PC-3 (cell line): ENCODE data around the gene PDS5A. TPM values are rescaled to one million over a fixed set of nuclear protein-coding genes. Genes with fewer than 3 reads are reported as not detected.
"Not testable (repeated sequence)": the region's sequence is repeated elsewhere in the genome, so short reads cannot be mapped to it uniquely, and the experiment has no call there.

Source experiments
- ATAC-seq: fragments of 200-7000 bp; cut with Tn5 transposase; 2 replicates; pipeline ENCODE4 v1.9.1; 2020; ENCODE audit warnings: mild to moderate bottlenecking, moderate library complexity
- BruUV-seq: library from RNA; stranded (reverse); fragments of 400-500 nt; replicated peaks from 2 replicates; lab custom pipeline; 2021; lab: Mats Ljungman, UMichigan
- CTCF ChIA-PET: fragments of 300-600 bp; sonication (Branson Sonifier 250); formaldehyde crosslinking; loops from one replicate; lab custom pipeline; 2022; ENCODE audit warnings: antibody characterized with exemption; lab: Charles Lee
- POLR2A ChIA-PET: fragments of 300-600 bp; sonication (Branson Sonifier 250); formaldehyde crosslinking; loops from one replicate; lab custom pipeline; 2022; ENCODE audit warnings: antibody characterized with exemption; ENCODE audit not compliant: unreplicated experiment; lab: Charles Lee
- DNase-seq: peaks from one replicate; pipeline ENCODE4 v3.0.0-alpha.2; 2015
- H2AFZ ChIP-seq: fragments of 300-600 bp; sonication (generic); 2 replicates; pipeline ENCODE4 v1.6.0; 2016; ENCODE audit warnings: antibody characterized with exemption, low read length
- H3F3A ChIP-seq: fragments of 300-600 bp; sonication (generic); one replicate; pipeline ENCODE4 v1.6.0; 2017; ENCODE audit warnings: antibody characterized with exemption, low read length, control low read depth, mild to moderate bottlenecking; ENCODE audit not compliant: unreplicated experiment
- H3K27ac ChIP-seq: fragments of 300-600 bp; sonication (generic); 2 replicates; pipeline ENCODE4 v1.5.1; 2016; ENCODE audit warnings: mild to moderate bottlenecking, low read length
- H3K27me3 ChIP-seq: fragments of 300-600 bp; sonication (generic); 2 replicates; pipeline ENCODE4 v1.6.1; 2016; ENCODE audit warnings: low read length, mixed read lengths
- H3K36me3 ChIP-seq: fragments of 300-600 bp; sonication (generic); 2 replicates; pipeline ENCODE4 v1.6.1; 2016; ENCODE audit warnings: low read depth, mixed run types, low read length, mixed read lengths
- H3K4me1 ChIP-seq: fragments of 300-600 bp; sonication (generic); 2 replicates; pipeline ENCODE4 v1.5.1; 2016; ENCODE audit warnings: low read length; ENCODE audit not compliant: insufficient read depth
- H3K4me2 ChIP-seq: fragments of 300-600 bp; sonication (generic); 2 replicates; pipeline ENCODE4 v1.6.0; 2016; ENCODE audit warnings: low read length
- H3K4me3 ChIP-seq: fragments of 300-600 bp; sonication (generic); 2 replicates; pipeline ENCODE4 v1.5.1; 2016; ENCODE audit warnings: mild to moderate bottlenecking, low read length, mixed read lengths
- H3K79me2 ChIP-seq: fragments of 300-600 bp; sonication (generic); 2 replicates; pipeline ENCODE4 v1.6.1; 2017; ENCODE audit warnings: low read length, mixed read lengths
- H3K9ac ChIP-seq: fragments of 300-600 bp; sonication (generic); 2 replicates; pipeline ENCODE4 v1.6.0; 2016; ENCODE audit warnings: mild to moderate bottlenecking, low read length
- H3K9me2 ChIP-seq: fragments of 300-600 bp; sonication (generic); replicated peaks from 2 replicates; pipeline ENCODE4 v1.6.1; 2016; ENCODE audit warnings: mixed run types, low read length, mixed read lengths
- H3K9me3 ChIP-seq: fragments of 300-600 bp; sonication (generic); 2 replicates; pipeline ENCODE4 v1.6.1; 2016; ENCODE audit warnings: low read length, mixed read lengths
- H4K20me1 ChIP-seq: fragments of 300-600 bp; sonication (generic); 2 replicates; pipeline ENCODE4 v1.6.1; 2016; ENCODE audit warnings: low read length, mixed read lengths
- CTCF ChIP-seq: fragments of 300-600 bp; sonication (generic); conservative IDR thresholded peaks from 2 replicates; pipeline ENCODE4 v1.5.1; 2017; ENCODE audit warnings: antibody characterized with exemption, low read depth, mild to moderate bottlenecking, low read length
- EZH2 ChIP-seq: fragments of 300-600 bp; sonication (generic); IDR thresholded peaks from one replicate; pipeline ENCODE4 v1.6.1; 2017; ENCODE audit warnings: antibody characterized with exemption, mild to moderate bottlenecking, low read length; ENCODE audit not compliant: unreplicated experiment
- EZH2phosphoT487 ChIP-seq: fragments of 300-600 bp; sonication (generic); IDR thresholded peaks from 2 replicates; pipeline ENCODE4 v1.6.1; 2018; ENCODE audit warnings: mild to moderate bottlenecking, antibody characterized with exemption, low read length, borderline replicate concordance
- intact Hi-C: fragments of 100-400 bp; cut with micrococcal nuclease; formaldehyde crosslinking; loops from 2 replicates; pipeline ENCODE4 v1.9.0; 2023
- total RNA-seq: library from RNA; depleted of rRNA; stranded (reverse); fragments of >200 nt; gene quantifications from 2 replicates; pipeline ENCODE4 v1.2.3, GENCODE V29; 2014

PDS5A gene
- total RNA-seq, 1 experiment from 2014 or later: 39.9 TPM

GRCh38 chr4:39820186-39820585, 157.5 kb downstream of the PDS5A start:
- ChIA-PET POLR2A (no interaction called here), CTCF (no interaction called here)
- H3F3A ChIP-seq: no peaks in the 10 kb centered on the region
- no peaks in the 10 kb centered on the region for H3K9me3 ChIP-seq
- H3K79me2 ChIP-seq: no peaks in the 10 kb centered on the region
- no peak overlapping the region for H3K9ac ChIP-seq
- H3K4me3 ChIP-seq: no peak overlapping the region
- intact Hi-C loops: loop anchor here (10.0 kb wide), 1 partner anchor 125 kb away; the partner anchor contains the start of gene UBE2K
- H3K36me3 ChIP-seq: peaks cover 6% of the 10 kb centered on the region; the same call in 1 of the 2 replicates
- H4K20me1 ChIP-seq: no peaks in the 10 kb centered on the region
- no peak overlapping the region for H3K27ac ChIP-seq
- H2AFZ ChIP-seq: no peak overlapping the region
- BruUV-seq: no TSS peak
- no peaks in the 10 kb centered on the region for H3K27me3 ChIP-seq
- no peak for DNase-seq
- ATAC-seq: no peak
- no peaks in the 10 kb centered on the region for H3K9me2 ChIP-seq
- peaks cover 3% of the 10 kb centered on the region for H3K4me1 ChIP-seq
- H3K4me2 ChIP-seq: no peak overlapping the region
- TF ChIP-seq CTCF: no peak
- no peak for TF ChIP-seq EZH2
- no peak for TF ChIP-seq EZH2phosphoT487

- Histone ChIP-seq H3K9me3 (no peaks in the 10 kb centered on the region), H4K20me1 (no peaks in the 10 kb centered on the region), H3K36me3 (no peaks in the 10 kb centered on the region), H3K9me2 (no peaks in the 10 kb centered on the region), H3K27ac (no peak overlapping the region), H3K4me3 (no peak overlapping the region), H3F3A (no peaks in the 10 kb centered on the region), H3K4me1 (no peaks in the 10 kb centered on the region), H3K27me3 (no peaks in the 10 kb centered on the region), H3K9ac (no peak overlapping the region), H3K4me2 (no peak overlapping the region), H2AFZ (no peak overlapping the region), H3K79me2 (no peaks in the 10 kb centered on the region)
- CTCF ChIA-PET: no interaction called here
- no TSS peak for BruUV-seq
- ATAC-seq (no peak), DNase-seq (no peak)
- intact Hi-C loops: no loop called here
- TF ChIP-seq EZH2phosphoT487: no peak
- no peak for TF ChIP-seq CTCF
- POLR2A ChIA-PET: no interaction called here
Observed at GRCh38 chr4:39818646-39819045, 159.1 kb downstream of the PDS5A start.

- Histone ChIP-seq H3K36me3 (no peaks in the 10 kb centered on the region), H3K9me2 (no peaks in the 10 kb centered on the region), H3K4me1 (no peaks in the 10 kb centered on the region), H3K9ac (no peak overlapping the region), H3F3A (no peaks in the 10 kb centered on the region), H3K27ac (no peak overlapping the region), H3K79me2 (no peaks in the 10 kb centered on the region), H3K9me3 (no peaks in the 10 kb centered on the region), H3K4me3 (no peak overlapping the region), H3K27me3 (no peaks in the 10 kb centered on the region), H4K20me1 (no peaks in the 10 kb centered on the region), H2AFZ (no peak overlapping the region), H3K4me2 (no peak overlapping the region)
- POLR2A ChIA-PET: no interaction called here
- BruUV-seq: no TSS peak
- intact Hi-C loops: no loop called here
- CTCF ChIA-PET: no interaction called here
- no peak for TF ChIP-seq CTCF
- TF ChIP-seq EZH2phosphoT487: no peak
- no peak for TF ChIP-seq EZH2
- ATAC-seq (no peak), DNase-seq (no peak)
Observed at GRCh38 chr4:39814403-39815185, 163.1 kb downstream of the PDS5A start.

- H3K4me3 ChIP-seq, POLR2A ChIA-PET, ATAC-seq, H3F3A ChIP-seq, H4K20me1 ChIP-seq, H3K4me1 ChIP-seq, H3K36me3 ChIP-seq, H3K27me3 ChIP-seq, intact Hi-C loops, H3K79me2 ChIP-seq, H3K9ac ChIP-seq, H3K9me2 ChIP-seq, BruUV-seq, H3K27ac ChIP-seq, CTCF ChIA-PET, H3K9me3 ChIP-seq, H2AFZ ChIP-seq, DNase-seq, H3K4me2 ChIP-seq: not testable (repeated sequence)
Observed at GRCh38 chr4:39813761-39814160, 163.9 kb downstream of the PDS5A start.
